HEK293 (cell line): ENCODE results near the gene LHFPL2.

Experiments
- CTCF ChIA-PET: fragments of 350-600 bp; formaldehyde crosslinking; extraction: SDS; loops from one replicate; lab custom pipeline; 2021; ENCODE audit warnings: antibody characterized with exemption; lab: Yijun Ruan, JAX
- POLR2A ChIA-PET: fragments of 300-600 bp; formaldehyde crosslinking; extraction: SDS; loops from one replicate; lab custom pipeline; 2020; ENCODE audit warnings: antibody characterized with exemption, inconsistent platforms; lab: Yijun Ruan, JAX
- H3K27ac ChIP-seq: fragments of 200-500 bp; sonication (Bioruptor generic); 2 replicates; pipeline ENCODE4 v1.5.1; 2014; ENCODE audit warnings: low read depth, low read length, control low read depth, inconsistent platforms; ENCODE audit errors: extremely low read depth
- H3K36me3 ChIP-seq, 2 experiments: fragments of 200-500 bp in 1 of 2; sonication (Bioruptor generic) in 1 of 2; 1 replicate in 1 of 2; 2 replicates in 1 of 2; pipeline ENCODE4 v1.5.1; 2014 to 2017; ENCODE audit warnings: inconsistent platforms in 2 of 2, low read length in 2 of 2; ENCODE audit not compliant: control insufficient read depth in 2 of 2, insufficient read depth in 1 of 2
- H3K4me1 ChIP-seq: fragments of 200-500 bp; sonication (Bioruptor generic); 2 replicates; pipeline ENCODE4 v1.5.1; 2014; ENCODE audit warnings: mild to moderate bottlenecking, low read length, inconsistent platforms; ENCODE audit not compliant: control insufficient read depth, insufficient read depth
- H3K4me3 ChIP-seq: 2 replicates; pipeline ENCODE4 v1.5.1; 2011; ENCODE audit warnings: low read depth, mild to moderate bottlenecking, control low read depth, low read length, moderate library complexity
- H3K9me3 ChIP-seq: fragments of 200-500 bp; sonication (Bioruptor generic); 2 replicates; pipeline ENCODE4 v1.5.1; 2014; ENCODE audit warnings: low read depth, low read length, inconsistent platforms; ENCODE audit not compliant: control insufficient read depth, insufficient read depth
- FEZF1 ChIP-seq: fragments of 450-650 bp; formaldehyde crosslinking; IDR thresholded peaks from 2 replicates; pipeline ENCODE4 v1.5.1; 2016; ENCODE audit warnings: missing biosample characterization, missing genetic modification characterization
- KLF1 ChIP-seq: fragments of 450-650 bp; formaldehyde crosslinking; IDR thresholded peaks from 2 replicates; pipeline ENCODE4 v1.5.1; 2016; ENCODE audit warnings: missing biosample characterization, missing genetic modification characterization
- KLF16 ChIP-seq: fragments of 450-650 bp; formaldehyde crosslinking; IDR thresholded peaks from 2 replicates; pipeline ENCODE4 v1.5.1; 2017; ENCODE audit warnings: missing biosample characterization, missing genetic modification characterization
- PRDM6 ChIP-seq: fragments of 450-650 bp; formaldehyde crosslinking; IDR thresholded peaks from 2 replicates; pipeline ENCODE4 v1.5.1; 2017; ENCODE audit warnings: missing biosample characterization, missing genetic modification characterization
- WT1 ChIP-seq: fragments of 450-650 bp; formaldehyde crosslinking; IDR thresholded peaks from 2 replicates; pipeline ENCODE4 v1.5.1; 2016; ENCODE audit warnings: missing biosample characterization, missing genetic modification characterization
- ZBTB11 ChIP-seq: fragments of 450-650 bp; formaldehyde crosslinking; conservative IDR thresholded peaks from 2 replicates; pipeline ENCODE4 v1.5.1; 2016; ENCODE audit warnings: low read depth, missing biosample characterization, missing genetic modification characterization
- ZFP41 ChIP-seq: fragments of 450-650 bp; formaldehyde crosslinking; IDR thresholded peaks from 2 replicates; pipeline ENCODE4 v1.5.1; 2016; ENCODE audit warnings: missing biosample characterization, missing genetic modification characterization, borderline replicate concordance
- ZNF341 ChIP-seq: fragments of 450-650 bp; formaldehyde crosslinking; IDR thresholded peaks from 2 replicates; pipeline ENCODE4; 2016; ENCODE audit warnings: low read depth, missing biosample characterization, missing genetic modification characterization
- ZNF48 ChIP-seq: fragments of 450-650 bp; formaldehyde crosslinking; IDR thresholded peaks from 2 replicates; pipeline ENCODE4 v1.5.1; 2016; ENCODE audit warnings: missing biosample characterization, missing genetic modification characterization
- ZNF561 ChIP-seq: fragments of 450-650 bp; IDR thresholded peaks from 2 replicates; pipeline ENCODE4 v1.5.1; 2018; ENCODE audit warnings: missing biosample characterization, missing genetic modification characterization, borderline replicate concordance
- ZNF600 ChIP-seq: fragments of 450-650 bp; formaldehyde crosslinking; IDR thresholded peaks from 2 replicates; pipeline ENCODE4 v1.5.1; 2016; ENCODE audit warnings: missing biosample characterization, missing genetic modification characterization
- ZNF658 ChIP-seq: fragments of 450-650 bp; formaldehyde crosslinking; IDR thresholded peaks from 2 replicates; pipeline ENCODE4; 2016; ENCODE audit warnings: missing biosample characterization, missing genetic modification characterization
- ZNF660 ChIP-seq: fragments of 450-650 bp; IDR thresholded peaks from 2 replicates; pipeline ENCODE4 v1.5.1; 2018; ENCODE audit warnings: missing biosample characterization, mild to moderate bottlenecking, missing genetic modification characterization
- ZNF768 ChIP-seq: fragments of 450-650 bp; formaldehyde crosslinking; IDR thresholded peaks from 2 replicates; pipeline ENCODE4 v1.5.1; 2018; ENCODE audit warnings: missing biosample characterization, mild to moderate bottlenecking, missing genetic modification characterization
- ZNF843 ChIP-seq: fragments of 450-650 bp; formaldehyde crosslinking; IDR thresholded peaks from 2 replicates; pipeline ENCODE4 v1.5.1; 2016; ENCODE audit warnings: missing biosample characterization, missing genetic modification characterization

LHFPL2 gene

GRCh38 chr5:78504704-78505677, 143.6 kb downstream of the LHFPL2 start (continued):
- TF ChIP-seq ZNF843 (tag by site-specific recombination) = peak; percentile 83; the same call in 1 of the 2 replicates
- TF ChIP-seq ZBTB11 (tag by site-specific recombination) = no peak
- peak; percentile 89 for TF ChIP-seq ZNF600 (tag by site-specific recombination)
- TF ChIP-seq ZNF48 (tag by site-specific recombination) = no peak
- TF ChIP-seq ZNF658 (tag by site-specific recombination) = no peak
- TF ChIP-seq ZNF561 (tag by site-specific recombination) = no peak
- TF ChIP-seq ZNF660 (tag by site-specific recombination) = peak; percentile 73; the same call in 1 of the 2 replicates

GRCh38 chr5:78503958-78504653, 144.5 kb downstream of the LHFPL2 start:
- Histone ChIP-seq H3K9me3 (no peaks in the 10 kb centered on the region), H3K4me1 (peaks cover 49% of the 10 kb centered on the region), H3K27ac (peak overlapping the region; percentile 47; the same call in 1 of the 2 replicates), H3K36me3 (no peaks in the 10 kb centered on the region), H3K4me3 (no peak overlapping the region)
- no peak for TF ChIP-seq KLF16
- TF ChIP-seq ZNF341 (tag by site-specific recombination) = 0 out of 2 replicates have a peak, but pooled peaks have one; percentile 7
- no peak for TF ChIP-seq KLF1
- TF ChIP-seq ZNF768 (tag by site-specific recombination) = no peak
- CTCF ChIA-PET = interaction anchor here (1.1 to 1.6 kb wide), 3 partner anchors 29 to 521 kb away, joined by 5 to 8 read pairs (median 6); no protein-coding TSS in a partner anchor
- POLR2A ChIA-PET = no interaction called here

GRCh38 chr5:78501411-78502352, 146.9 kb downstream of the LHFPL2 start:
- TF ChIP-seq PRDM6 (peak; percentile 79), WT1 (peak; percentile 69), FEZF1 (tag by site-specific recombination) (no peak), ZFP41 (tag by site-specific recombination) (no peak)
- H3K4me1 ChIP-seq = peaks cover 37% of the 10 kb centered on the region
- H3K36me3 ChIP-seq = no peaks in the 10 kb centered on the region
- H3K27ac ChIP-seq = no peak overlapping the region
- ChIA-PET POLR2A (no interaction called here), CTCF (interaction anchor here (1.1 to 1.7 kb wide), 3 partner anchors 16 to 32 kb away, joined by 3 to 5 read pairs (median 4); no protein-coding TSS in a partner anchor)
- H3K4me3 ChIP-seq = no peak overlapping the region
- no peaks in the 10 kb centered on the region for H3K9me3 ChIP-seq
